HepG2 (cell line): ENCODE measurements around the gene RAB17. TPM values are rescaled to one million over a fixed set of nuclear protein-coding genes. Genes with fewer than 3 reads are reported as not detected.

Experiments used
- EZH2 ChIP-seq: conservative IDR thresholded peaks from 2 replicates; pipeline ENCODE4 v1.6.1; 2012; ENCODE audit warnings: mild to moderate bottlenecking, low read depth, low read length, moderate library complexity
- KAT8 ChIP-seq: IDR thresholded peaks from 2 replicates; pipeline ENCODE4 v1.6.1; 2016; ENCODE audit warnings: missing genetic modification reagents, missing compliant biosample characterization
- MAZ ChIP-seq, 2 experiments: sonication (generic) in 1 of 2; formaldehyde crosslinking in 1 of 2; IDR thresholded peaks; 2 replicates each; pipeline versions ENCODE4 v1.5.0 to v1.6.1; 2012 to 2020; ENCODE audit warnings: low read depth in 2 of 2, mild to moderate bottlenecking in 2 of 2, borderline replicate concordance in 1 of 2, improper control_type of control experiment in 1 of 2, low read length in 1 of 2, missing genetic modification reagents in 1 of 2, moderate library complexity in 1 of 2
- SAP130 ChIP-seq: IDR thresholded peaks from 2 replicates; pipeline ENCODE4 v1.6.1; 2016; ENCODE audit warnings: low read depth
- ZNF367 ChIP-seq: sonication (generic); formaldehyde crosslinking; IDR thresholded peaks from 2 replicates; pipeline ENCODE4 v1.4.0; 2020; ENCODE audit warnings: missing genetic modification reagents, borderline replicate concordance
- ZNF460 ChIP-seq: sonication (generic); formaldehyde crosslinking; IDR thresholded peaks from 2 replicates; pipeline ENCODE4 v1.5.1; 2020; ENCODE audit warnings: missing genetic modification reagents, mild to moderate bottlenecking, borderline replicate concordance
- ZNF577 ChIP-seq: sonication (generic); formaldehyde crosslinking; IDR thresholded peaks from 2 replicates; pipeline ENCODE4 v1.4.0; 2020; ENCODE audit warnings: mild to moderate bottlenecking, low read depth, missing genetic modification reagents, borderline replicate concordance
- ZNF674 ChIP-seq: sonication (generic); formaldehyde crosslinking; IDR thresholded peaks from 2 replicates; pipeline ENCODE4 v1.5.0; 2020; ENCODE audit warnings: low read depth, mild to moderate bottlenecking, missing genetic modification reagents
- ZSCAN21 ChIP-seq: sonication (generic); formaldehyde crosslinking; IDR thresholded peaks from 2 replicates; pipeline ENCODE4 v1.8.0; 2022; ENCODE audit warnings: mild to moderate bottlenecking, missing genetic modification reagents, moderate library complexity, borderline replicate concordance
- polyA plus RNA-seq, 8 experiments: library from polyadenylated mRNA; depleted of rRNA in 3 of 8; stranded (reverse) in 7 of 8; unstranded in 1 of 8; fragments of >200 nt; fragmentation: Illumina TruSeq in 4 of 8; extraction: Trizol in 4 of 8; gene quantifications; 2 replicates each; pipeline versions ENCODE4 v1.2.1 to v1.2.3, GENCODE V29; 2011 to 2016; ENCODE audit warnings: low read depth in 4 of 8, missing spikeins in 1 of 8, mixed read lengths in 1 of 8; ENCODE audit not compliant: insufficient read depth in 1 of 8
- total RNA-seq, 5 experiments: library from RNA; depleted of rRNA; stranded (reverse); fragments of >200 nt; fragmentation: Illumina TruSeq; extraction: Trizol; gene quantifications; 2 replicates each; pipeline ENCODE4 v1.2.3, GENCODE V29; 2016; ENCODE audit warnings: low read depth in 1 of 5
- TF ChIP-seq, protein P1 (sequence below): sonication (generic); formaldehyde crosslinking; IDR thresholded peaks from 2 replicates; pipeline ENCODE4 v1.5.0; 2020; ENCODE audit warnings: mild to moderate bottlenecking, missing genetic modification reagents, borderline replicate concordance
- TF ChIP-seq, protein P2 (sequence below): sonication (generic); formaldehyde crosslinking; IDR thresholded peaks from 2 replicates; pipeline ENCODE4 v1.5.0; 2020; ENCODE audit warnings: mild to moderate bottlenecking, missing genetic modification reagents
- TF ChIP-seq, protein P3 (sequence below): sonication (generic); formaldehyde crosslinking; IDR thresholded peaks from 2 replicates; pipeline ENCODE4 v1.8.1; 2023; ENCODE audit warnings: mild to moderate bottlenecking, missing genetic modification reagents
- TF ChIP-seq, protein P4 (sequence below): sonication (generic); formaldehyde crosslinking; IDR thresholded peaks from 2 replicates; pipeline ENCODE4 v1.4.0; 2020; ENCODE audit warnings: missing genetic modification reagents
- TF ChIP-seq, protein P5 (sequence below): sonication (generic); formaldehyde crosslinking; IDR thresholded peaks from 2 replicates; pipeline ENCODE4 v1.4.0; 2020; ENCODE audit warnings: missing genetic modification reagents, low read depth, mild to moderate bottlenecking, borderline replicate concordance
- TF ChIP-seq, protein P6 (sequence below): sonication (generic); formaldehyde crosslinking; IDR thresholded peaks from 2 replicates; pipeline ENCODE4 v1.5.0; 2020; ENCODE audit warnings: mild to moderate bottlenecking, missing genetic modification reagents

The RAB17 gene
- total and polyA plus RNA-seq, 2 of the 13 experiments (the other 11 are each of a cell fraction or from before 2014, with no cell fraction given): 68.0 to 124 TPM

DNA sequence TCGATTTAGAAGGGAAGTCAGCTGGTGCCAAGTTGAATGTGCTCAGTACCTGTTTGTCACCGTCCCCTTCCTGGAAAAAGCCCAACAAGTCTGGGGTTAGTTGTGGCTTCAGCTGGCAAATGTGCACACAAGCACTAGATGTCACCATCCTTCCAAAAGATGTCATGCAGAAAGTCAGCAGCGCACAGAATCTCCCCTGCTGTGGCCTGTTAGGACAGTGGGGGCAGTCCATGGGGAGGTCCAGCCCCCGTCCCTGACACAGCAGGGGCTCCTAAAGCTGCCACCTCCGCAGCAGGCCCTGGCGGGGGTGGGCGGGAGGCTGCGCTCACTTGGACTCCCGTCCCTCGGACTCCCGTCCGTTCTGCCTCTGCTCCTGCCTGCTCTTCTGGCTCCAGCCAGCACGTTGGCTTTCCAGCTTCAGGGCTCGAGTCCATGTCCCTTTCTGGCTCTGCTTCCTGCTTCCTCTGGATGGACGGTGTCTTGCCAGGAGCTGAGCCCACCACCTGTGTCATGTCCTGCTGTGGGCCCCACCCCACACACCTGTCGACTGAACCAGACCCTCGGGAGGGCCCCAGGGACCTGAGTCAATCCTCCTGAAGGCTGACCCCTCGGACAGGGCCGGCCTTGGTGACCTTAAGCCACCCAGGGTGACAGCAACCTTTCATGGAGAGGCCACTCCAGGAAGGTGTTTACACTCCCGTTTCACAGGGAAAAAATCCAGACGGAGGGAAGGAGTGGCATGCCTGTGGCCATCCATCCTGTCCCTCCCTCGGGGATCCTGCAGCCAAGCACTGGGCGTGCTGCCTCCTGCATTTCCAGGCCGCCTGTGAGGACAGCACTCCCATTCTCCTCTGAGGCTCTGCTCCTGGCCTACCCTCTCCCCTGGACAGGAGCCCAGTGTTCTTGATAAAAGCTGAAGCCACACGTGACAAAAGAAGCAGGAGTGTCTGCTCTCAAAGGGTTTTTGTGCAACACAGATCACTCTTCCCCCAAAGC, 8.5 kb downstream of the RAB17 start (continued):
- TF ChIP-seq, protein P1, sequence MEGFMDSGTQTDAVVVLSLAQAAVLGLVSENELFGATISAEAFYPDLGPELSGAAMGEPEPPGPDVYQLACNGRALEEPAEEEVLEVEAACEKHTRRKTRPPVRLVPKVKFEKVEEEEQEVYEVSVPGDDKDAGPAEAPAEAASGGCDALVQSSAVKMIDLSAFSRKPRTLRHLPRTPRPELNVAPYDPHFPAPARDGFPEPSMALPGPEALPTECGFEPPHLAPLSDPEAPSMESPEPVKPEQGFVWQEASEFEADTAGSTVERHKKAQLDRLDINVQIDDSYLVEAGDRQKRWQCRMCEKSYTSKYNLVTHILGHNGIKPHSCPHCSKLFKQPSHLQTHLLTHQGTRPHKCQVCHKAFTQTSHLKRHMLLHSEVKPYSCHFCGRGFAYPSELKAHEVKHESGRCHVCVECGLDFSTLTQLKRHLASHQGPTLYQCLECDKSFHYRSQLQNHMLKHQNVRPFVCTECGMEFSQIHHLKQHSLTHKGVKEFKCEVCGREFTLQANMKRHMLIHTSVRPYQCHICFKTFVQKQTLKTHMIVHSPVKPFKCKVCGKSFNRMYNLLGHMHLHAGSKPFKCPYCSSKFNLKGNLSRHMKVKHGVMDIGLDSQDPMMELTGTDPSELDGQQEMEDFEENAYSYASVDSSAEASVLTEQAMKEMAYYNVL (CRISPR knock-in tag): no peak
- TF ChIP-seq, protein P2, sequence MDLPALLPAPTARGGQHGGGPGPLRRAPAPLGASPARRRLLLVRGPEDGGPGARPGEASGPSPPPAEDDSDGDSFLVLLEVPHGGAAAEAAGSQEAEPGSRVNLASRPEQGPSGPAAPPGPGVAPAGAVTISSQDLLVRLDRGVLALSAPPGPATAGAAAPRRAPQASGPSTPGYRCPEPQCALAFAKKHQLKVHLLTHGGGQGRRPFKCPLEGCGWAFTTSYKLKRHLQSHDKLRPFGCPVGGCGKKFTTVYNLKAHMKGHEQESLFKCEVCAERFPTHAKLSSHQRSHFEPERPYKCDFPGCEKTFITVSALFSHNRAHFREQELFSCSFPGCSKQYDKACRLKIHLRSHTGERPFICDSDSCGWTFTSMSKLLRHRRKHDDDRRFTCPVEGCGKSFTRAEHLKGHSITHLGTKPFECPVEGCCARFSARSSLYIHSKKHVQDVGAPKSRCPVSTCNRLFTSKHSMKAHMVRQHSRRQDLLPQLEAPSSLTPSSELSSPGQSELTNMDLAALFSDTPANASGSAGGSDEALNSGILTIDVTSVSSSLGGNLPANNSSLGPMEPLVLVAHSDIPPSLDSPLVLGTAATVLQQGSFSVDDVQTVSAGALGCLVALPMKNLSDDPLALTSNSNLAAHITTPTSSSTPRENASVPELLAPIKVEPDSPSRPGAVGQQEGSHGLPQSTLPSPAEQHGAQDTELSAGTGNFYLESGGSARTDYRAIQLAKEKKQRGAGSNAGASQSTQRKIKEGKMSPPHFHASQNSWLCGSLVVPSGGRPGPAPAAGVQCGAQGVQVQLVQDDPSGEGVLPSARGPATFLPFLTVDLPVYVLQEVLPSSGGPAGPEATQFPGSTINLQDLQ (CRISPR knock-in tag): 0 out of 2 replicates have a peak, but pooled peaks have one; percentile 57
- TF ChIP-seq, protein P3, sequence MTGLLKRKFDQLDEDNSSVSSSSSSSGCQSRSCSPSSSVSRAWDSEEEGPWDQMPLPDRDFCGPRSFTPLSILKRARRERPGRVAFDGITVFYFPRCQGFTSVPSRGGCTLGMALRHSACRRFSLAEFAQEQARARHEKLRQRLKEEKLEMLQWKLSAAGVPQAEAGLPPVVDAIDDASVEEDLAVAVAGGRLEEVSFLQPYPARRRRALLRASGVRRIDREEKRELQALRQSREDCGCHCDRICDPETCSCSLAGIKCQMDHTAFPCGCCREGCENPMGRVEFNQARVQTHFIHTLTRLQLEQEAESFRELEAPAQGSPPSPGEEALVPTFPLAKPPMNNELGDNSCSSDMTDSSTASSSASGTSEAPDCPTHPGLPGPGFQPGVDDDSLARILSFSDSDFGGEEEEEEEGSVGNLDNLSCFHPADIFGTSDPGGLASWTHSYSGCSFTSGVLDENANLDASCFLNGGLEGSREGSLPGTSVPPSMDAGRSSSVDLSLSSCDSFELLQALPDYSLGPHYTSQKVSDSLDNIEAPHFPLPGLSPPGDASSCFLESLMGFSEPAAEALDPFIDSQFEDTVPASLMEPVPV (CRISPR knock-in tag): no peak
- TF ChIP-seq ZNF460 (CRISPR knock-in tag): no peak
- TF ChIP-seq ZSCAN21 (CRISPR knock-in tag): no peak; the same call in 1 of the 2 replicates
- no peak for TF ChIP-seq EZH2
- TF ChIP-seq, protein P4, sequence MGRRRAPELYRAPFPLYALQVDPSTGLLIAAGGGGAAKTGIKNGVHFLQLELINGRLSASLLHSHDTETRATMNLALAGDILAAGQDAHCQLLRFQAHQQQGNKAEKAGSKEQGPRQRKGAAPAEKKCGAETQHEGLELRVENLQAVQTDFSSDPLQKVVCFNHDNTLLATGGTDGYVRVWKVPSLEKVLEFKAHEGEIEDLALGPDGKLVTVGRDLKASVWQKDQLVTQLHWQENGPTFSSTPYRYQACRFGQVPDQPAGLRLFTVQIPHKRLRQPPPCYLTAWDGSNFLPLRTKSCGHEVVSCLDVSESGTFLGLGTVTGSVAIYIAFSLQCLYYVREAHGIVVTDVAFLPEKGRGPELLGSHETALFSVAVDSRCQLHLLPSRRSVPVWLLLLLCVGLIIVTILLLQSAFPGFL (CRISPR knock-in tag): no peak
- no peak for TF ChIP-seq MAZ (IDR thresholded peaks at IDR 0.05; ENCODE audit: borderline replicate concordance, low read depth, low read length)
- peak; percentile 26; the same call in 1 of the 2 replicates for TF ChIP-seq MAZ (CRISPR knock-in tag; IDR thresholded peaks at IDR 0.05; ENCODE audit: low read depth)
- TF ChIP-seq ZNF674 (CRISPR knock-in tag): no peak
- no peak for TF ChIP-seq ZNF367 (CRISPR knock-in tag)
- TF ChIP-seq ZNF577: no peak
- 0 out of 2 replicates have a peak, but pooled peaks have one; percentile 39 for TF ChIP-seq KAT8 (CRISPR knock-in tag)
- TF ChIP-seq, protein P5, sequence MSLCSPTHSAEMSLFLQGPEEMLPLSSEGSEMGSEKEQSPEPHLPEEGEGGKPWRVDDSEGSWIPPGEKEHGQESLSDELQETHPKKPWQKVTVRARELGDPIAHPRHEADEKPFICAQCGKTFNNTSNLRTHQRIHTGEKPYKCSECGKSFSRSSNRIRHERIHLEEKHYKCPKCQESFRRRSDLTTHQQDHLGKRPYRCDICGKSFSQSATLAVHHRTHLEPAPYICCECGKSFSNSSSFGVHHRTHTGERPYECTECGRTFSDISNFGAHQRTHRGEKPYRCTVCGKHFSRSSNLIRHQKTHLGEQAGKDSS (CRISPR knock-in tag): no peak
- peak; percentile 11; the same call in 1 of the 2 replicates for TF ChIP-seq SAP130 (CRISPR knock-in tag)
- TF ChIP-seq, protein P6, sequence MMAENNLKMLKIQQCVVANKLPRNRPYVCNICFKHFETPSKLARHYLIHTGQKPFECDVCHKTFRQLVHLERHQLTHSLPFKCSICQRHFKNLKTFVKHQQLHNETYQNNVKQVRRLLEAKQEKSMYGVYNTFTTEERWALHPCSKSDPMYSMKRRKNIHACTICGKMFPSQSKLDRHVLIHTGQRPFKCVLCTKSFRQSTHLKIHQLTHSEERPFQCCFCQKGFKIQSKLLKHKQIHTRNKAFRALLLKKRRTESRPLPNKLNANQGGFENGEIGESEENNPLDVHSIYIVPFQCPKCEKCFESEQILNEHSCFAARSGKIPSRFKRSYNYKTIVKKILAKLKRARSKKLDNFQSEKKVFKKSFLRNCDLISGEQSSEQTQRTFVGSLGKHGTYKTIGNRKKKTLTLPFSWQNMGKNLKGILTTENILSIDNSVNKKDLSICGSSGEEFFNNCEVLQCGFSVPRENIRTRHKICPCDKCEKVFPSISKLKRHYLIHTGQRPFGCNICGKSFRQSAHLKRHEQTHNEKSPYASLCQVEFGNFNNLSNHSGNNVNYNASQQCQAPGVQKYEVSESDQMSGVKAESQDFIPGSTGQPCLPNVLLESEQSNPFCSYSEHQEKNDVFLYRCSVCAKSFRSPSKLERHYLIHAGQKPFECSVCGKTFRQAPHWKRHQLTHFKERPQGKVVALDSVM (CRISPR knock-in tag): peak; percentile 94
